OCI-LY1 (cell line): ENCODE measurements around the gene SAXO1.

Experiments used
- H2AFZ ChIP-seq: fragments of 200-600 bp; sonication (generic), shearing (Covaris generic); 2 replicates; pipeline ENCODE4 v1.6.0; 2014; ENCODE audit warnings: antibody characterized with exemption, mild to moderate bottlenecking, low read length
- H3F3A ChIP-seq: fragments of 200-600 bp; sonication (generic), shearing (Covaris generic); 2 replicates; pipeline ENCODE4 v1.6.0; 2014; ENCODE audit warnings: mild to moderate bottlenecking, antibody characterized with exemption, low read length, moderate library complexity; ENCODE audit not compliant: insufficient read depth
- H3K27ac ChIP-seq: fragments of 200-600 bp; sonication (generic); 2 replicates; pipeline ENCODE4 v1.5.1; 2014; ENCODE audit warnings: low read length, mixed run types, mild to moderate bottlenecking, low read depth; ENCODE audit not compliant: poor library complexity, severe bottlenecking
- H3K27me3 ChIP-seq: fragments of 200-600 bp; sonication (generic); 2 replicates; pipeline ENCODE4 v1.6.0; 2014; ENCODE audit warnings: antibody characterized with exemption, mild to moderate bottlenecking, low read length, moderate library complexity; ENCODE audit not compliant: insufficient read depth
- H3K36me3 ChIP-seq: fragments of 200-600 bp; sonication (generic); 2 replicates; pipeline ENCODE4 v1.6.1; 2014; ENCODE audit warnings: mild to moderate bottlenecking, antibody characterized with exemption, low read length, moderate library complexity, mixed read lengths; ENCODE audit not compliant: insufficient read depth
- H3K4me1 ChIP-seq: fragments of 200-600 bp; sonication (generic); 2 replicates; pipeline ENCODE4 v1.5.1; 2014; ENCODE audit warnings: mild to moderate bottlenecking, low read length, moderate library complexity; ENCODE audit not compliant: insufficient read depth, severe bottlenecking
- H3K4me2 ChIP-seq: fragments of 200-600 bp; sonication (generic), shearing (Covaris generic); 2 replicates; pipeline ENCODE4 v1.6.1; 2014; ENCODE audit warnings: low read length
- H3K4me3 ChIP-seq: fragments of 200-600 bp; sonication (generic); 2 replicates; pipeline ENCODE4 v1.5.1; 2014; ENCODE audit warnings: low read length, low read depth, mild to moderate bottlenecking, mixed read lengths; ENCODE audit not compliant: poor library complexity, severe bottlenecking
- H3K79me2 ChIP-seq: fragments of 200-600 bp; shearing (Covaris generic); 2 replicates; pipeline ENCODE4 v1.6.1; 2016; ENCODE audit warnings: mixed run types, low read length, mixed read lengths; ENCODE audit not compliant: insufficient read depth
- H3K9ac ChIP-seq: fragments of 200-600 bp; sonication (generic), shearing (Covaris generic); 2 replicates; pipeline ENCODE4 v1.6.1; 2014; ENCODE audit warnings: mild to moderate bottlenecking, low read length, mixed read lengths
- H3K9me2 ChIP-seq: fragments of 200-600 bp; sonication (generic), shearing (Covaris generic); 2 replicates; pipeline ENCODE4 v1.6.1; 2014; ENCODE audit warnings: low read depth, mild to moderate bottlenecking, low read length, mixed read lengths
- H3K9me3 ChIP-seq: fragments of 200-600 bp; shearing (Covaris generic); 2 replicates; pipeline ENCODE4 v1.6.1; 2014; ENCODE audit warnings: low read length, mixed read lengths
- H4K20me1 ChIP-seq: fragments of 200-600 bp; sonication (generic), shearing (Covaris generic); 2 replicates; pipeline ENCODE4 v1.6.0; 2016; ENCODE audit warnings: mild to moderate bottlenecking, low read length; ENCODE audit not compliant: insufficient read depth
- CTCF ChIP-seq: fragments of 200-600 bp; sonication (generic), shearing (Covaris generic); IDR thresholded peaks from 2 replicates; pipeline ENCODE4 v1.5.1; 2017; ENCODE audit warnings: mild to moderate bottlenecking, antibody characterized with exemption, low read length, moderate library complexity, mixed read lengths
- EZH2 ChIP-seq: fragments of 200-600 bp; sonication (generic), shearing (Covaris generic); IDR thresholded peaks from 2 replicates; pipeline ENCODE4 v1.8.0; 2017; ENCODE audit warnings: borderline replicate concordance, mixed run types, mild to moderate bottlenecking, antibody characterized with exemption, low read length, moderate library complexity, mixed read lengths

Gene SAXO1

DNA sequence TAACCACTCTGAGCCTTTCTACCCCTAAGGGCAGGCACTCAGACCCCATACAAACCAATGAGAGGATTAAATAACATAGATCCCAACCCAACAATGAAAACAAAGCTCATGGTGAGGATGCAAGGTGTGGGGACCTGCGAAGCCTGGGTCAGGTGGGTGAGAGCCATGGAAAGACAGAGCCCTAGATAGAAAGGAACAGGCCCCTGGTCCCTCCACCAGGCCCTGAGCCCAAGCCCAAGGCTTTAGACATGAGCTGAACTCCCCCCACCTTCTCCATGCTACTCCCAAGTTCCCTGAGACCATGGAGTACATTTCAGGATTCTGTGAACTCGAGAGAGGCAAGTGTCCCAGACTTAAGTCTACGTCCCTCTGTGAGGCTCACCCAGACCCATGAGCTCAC is 106.5 kb downstream of the SAXO1 start:
- Histone ChIP-seq H3K4me2 (no peak overlapping the region), H3K9ac (no peak overlapping the region), H3K9me2 (no peaks in the 10 kb centered on the region), H3K4me3 (no peak overlapping the region), H3K27ac (no peak overlapping the region), H3F3A (no peaks in the 10 kb centered on the region), H3K27me3 (no peaks in the 10 kb centered on the region), H3K79me2 (no peaks in the 10 kb centered on the region), H4K20me1 (no peaks in the 10 kb centered on the region), H3K9me3 (no peaks in the 10 kb centered on the region), H3K4me1 (no peaks in the 10 kb centered on the region), H3K36me3 (no peaks in the 10 kb centered on the region), H2AFZ (no peak overlapping the region)
- TF ChIP-seq EZH2 (no peak), CTCF (no peak)

DNA sequence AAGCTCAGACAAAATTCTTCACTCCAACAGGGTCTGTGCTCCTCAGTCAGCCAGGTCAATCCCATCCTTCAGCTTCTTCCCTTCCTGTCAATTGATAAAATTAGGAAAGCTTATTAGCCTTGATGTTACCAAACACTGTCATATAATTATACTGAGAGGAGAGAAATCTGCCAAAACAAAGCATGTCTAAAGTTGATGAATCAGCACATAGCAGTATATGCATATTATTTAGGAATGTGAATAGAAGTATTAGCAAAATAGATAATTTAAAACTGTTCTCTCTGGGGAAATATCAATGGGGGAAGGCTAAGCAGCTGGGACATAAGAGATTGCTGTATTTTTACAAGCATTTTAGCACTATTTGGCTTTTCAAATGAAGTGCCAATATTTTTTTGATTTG is 107.1 kb downstream of the SAXO1 start:
- Histone ChIP-seq H3F3A (no peaks in the 10 kb centered on the region), H3K27me3 (no peaks in the 10 kb centered on the region), H3K9me2 (no peaks in the 10 kb centered on the region), H3K9ac (no peak overlapping the region), H3K36me3 (no peaks in the 10 kb centered on the region), H4K20me1 (no peaks in the 10 kb centered on the region), H3K4me3 (no peak overlapping the region), H3K4me2 (no peak overlapping the region), H2AFZ (no peak overlapping the region), H3K4me1 (no peaks in the 10 kb centered on the region), H3K27ac (no peak overlapping the region), H3K9me3 (no peaks in the 10 kb centered on the region), H3K79me2 (no peaks in the 10 kb centered on the region)
- no peak for TF ChIP-seq CTCF
- TF ChIP-seq EZH2: no peak

GRCh38 chr9:18923671-18924430 is 109.2 kb downstream of the SAXO1 start:
- Histone ChIP-seq H3K4me2 (no peak overlapping the region), H3K36me3 (no peaks in the 10 kb centered on the region), H4K20me1 (no peaks in the 10 kb centered on the region), H3K4me3 (no peak overlapping the region), H3K79me2 (no peaks in the 10 kb centered on the region), H2AFZ (no peak overlapping the region), H3K27ac (no peak overlapping the region), H3K9me2 (no peaks in the 10 kb centered on the region), H3K4me1 (no peaks in the 10 kb centered on the region), H3K27me3 (no peaks in the 10 kb centered on the region), H3F3A (no peaks in the 10 kb centered on the region), H3K9ac (no peak overlapping the region), H3K9me3 (no peaks in the 10 kb centered on the region)
- TF ChIP-seq EZH2 (no peak), CTCF (no peak)
